Osteoblast (primary cell): ENCODE results near the gene PPFIA1. TPM values are rescaled to one million over a fixed set of nuclear protein-coding genes. Genes with fewer than 3 reads are reported as not detected.
A peak's percentile ranks its signal among the peaks of the same experiment; 100 is the strongest.

Experiments
- DNase-seq: peaks from one replicate; pipeline ENCODE4 v3.0.0; 2011; ENCODE audit warnings: low spot score, mixed read lengths; ENCODE audit not compliant: insufficient read length; ENCODE audit errors: missing footprints
- H2AFZ ChIP-seq: 2 replicates; pipeline ENCODE4 v1.6.0; 2011; ENCODE audit warnings: mild to moderate bottlenecking, low read length
- H3K27ac ChIP-seq: 2 replicates; pipeline ENCODE4 v1.5.1; 2011; ENCODE audit warnings: mild to moderate bottlenecking, low read depth, low read length, moderate library complexity
- H3K27me3 ChIP-seq: 2 replicates; pipeline ENCODE4 v1.6.0; 2012; ENCODE audit warnings: mild to moderate bottlenecking, control low read depth, inconsistent platforms, low read length, moderate library complexity; ENCODE audit not compliant: insufficient read depth
- H3K36me3 ChIP-seq: 2 replicates; pipeline ENCODE4 v1.5.1; 2011; ENCODE audit warnings: mild to moderate bottlenecking, low read length, control low read depth, moderate library complexity; ENCODE audit not compliant: insufficient read depth
- H3K4me1 ChIP-seq: 2 replicates; pipeline ENCODE4 v1.5.1; 2011; ENCODE audit warnings: mild to moderate bottlenecking, low read length, control low read depth, moderate library complexity; ENCODE audit not compliant: insufficient read depth
- H3K4me2 ChIP-seq: 2 replicates; pipeline ENCODE4 v1.6.0; 2011; ENCODE audit warnings: mild to moderate bottlenecking, low read length; ENCODE audit not compliant: insufficient read depth
- H3K4me3 ChIP-seq: fragments of 200-600 bp; sonication (generic); 3 replicates; pipeline ENCODE4 v1.5.1; 2012; ENCODE audit warnings: mild to moderate bottlenecking, low read length, inconsistent platforms; ENCODE audit not compliant: insufficient read depth
- H3K79me2 ChIP-seq: 2 replicates; pipeline ENCODE4 v1.6.0; 2012; ENCODE audit warnings: mild to moderate bottlenecking, low read length, control low read depth, inconsistent platforms; ENCODE audit not compliant: insufficient read depth
- H3K9me3 ChIP-seq: 2 replicates; pipeline ENCODE4 v1.5.1; 2011; ENCODE audit warnings: low read depth, low read length, control low read depth
- H4K20me1 ChIP-seq: 2 replicates; pipeline ENCODE4 v1.6.0; 2012; ENCODE audit warnings: mild to moderate bottlenecking, low read length, control low read depth; ENCODE audit not compliant: insufficient read depth
- CTCF ChIP-seq: IDR thresholded peaks from 2 replicates; pipeline ENCODE4 v1.5.1; 2011; ENCODE audit warnings: mild to moderate bottlenecking, low read depth, low read length, moderate library complexity; ENCODE audit errors: extremely low read depth
- total RNA-seq: library from RNA; depleted of rRNA; stranded (reverse); fragments of >200 nt; gene quantifications from 2 replicates; pipeline ENCODE4 v1.2.3, GENCODE V29; 2012

PPFIA1 gene
- total RNA-seq, 1 donor, result 110 TPM

GRCh38 chr11:70430671-70431574 lies 160.4 kb downstream of the PPFIA1 start:
- H3K4me1 ChIP-seq, result no peaks in the 10 kb centered on the region
- H3K9me3 ChIP-seq, result no peaks in the 10 kb centered on the region
- H4K20me1 ChIP-seq, result peaks cover 50% of the 10 kb centered on the region
- peaks cover 83% of the 10 kb centered on the region for H3K36me3 ChIP-seq
- H3K27me3 ChIP-seq, result no peaks in the 10 kb centered on the region
- peak overlapping the region; percentile 28 for H3K27ac ChIP-seq
- H3K4me2 ChIP-seq, result no peak overlapping the region
- DNase-seq, result peak; percentile 57
- H2AFZ ChIP-seq, result no peak overlapping the region
- no peak for TF ChIP-seq CTCF
- peaks cover 33% of the 10 kb centered on the region for H3K79me2 ChIP-seq
- H3K4me3 ChIP-seq, result no peak overlapping the region

GRCh38 chr11:70431611-70432010 lies 161.1 kb downstream of the PPFIA1 start:
- peaks cover 89% of the 10 kb centered on the region for H3K36me3 ChIP-seq
- H3K4me2 ChIP-seq, result no peak overlapping the region
- H3K4me1 ChIP-seq, result no peaks in the 10 kb centered on the region
- no peaks in the 10 kb centered on the region for H3K9me3 ChIP-seq
- peaks cover 55% of the 10 kb centered on the region for H4K20me1 ChIP-seq
- no peak overlapping the region for H3K4me3 ChIP-seq
- H3K27me3 ChIP-seq, result no peaks in the 10 kb centered on the region
- TF ChIP-seq CTCF, result no peak
- H3K79me2 ChIP-seq, result peaks cover 33% of the 10 kb centered on the region
- H2AFZ ChIP-seq, result no peak overlapping the region
- DNase-seq, result peak; percentile 55
- no peak overlapping the region for H3K27ac ChIP-seq

- Histone ChIP-seq H2AFZ (no peak overlapping the region), H3K4me1 (no peaks in the 10 kb centered on the region), H3K27ac (no peak overlapping the region), H3K79me2 (peaks cover 33% of the 10 kb centered on the region), H3K27me3 (no peaks in the 10 kb centered on the region), H3K4me2 (no peak overlapping the region), H4K20me1 (peaks cover 55% of the 10 kb centered on the region), H3K36me3 (peaks cover 94% of the 10 kb centered on the region), H3K9me3 (no peaks in the 10 kb centered on the region), H3K4me3 (no peak overlapping the region)
- TF ChIP-seq CTCF, result no peak
- peak; percentile 80 for DNase-seq
Observed at GRCh38 chr11:70432065-70432464, 161.6 kb downstream of the PPFIA1 start.

- Histone ChIP-seq H3K4me1 (no peaks in the 10 kb centered on the region), H2AFZ (no peak overlapping the region), H3K4me3 (no peak overlapping the region), H3K36me3 (peaks cover 94% of the 10 kb centered on the region), H3K27ac (no peak overlapping the region), H3K9me3 (no peaks in the 10 kb centered on the region), H3K4me2 (no peak overlapping the region), H4K20me1 (peaks cover 55% of the 10 kb centered on the region), H3K27me3 (no peaks in the 10 kb centered on the region), H3K79me2 (peaks cover 29% of the 10 kb centered on the region)
- peak; percentile 30 for DNase-seq
- no peak for TF ChIP-seq CTCF
Observed at GRCh38 chr11:70432580-70432979, 162.1 kb downstream of the PPFIA1 start.
